ENCODE data around the gene NPR3. TPM values are rescaled to one million over a fixed set of nuclear protein-coding genes. Genes with fewer than 3 reads are reported as not detected.

The NPR3 gene
- total RNA-seq, 1 donor from 2014 or later = 1.4 TPM

DNA sequence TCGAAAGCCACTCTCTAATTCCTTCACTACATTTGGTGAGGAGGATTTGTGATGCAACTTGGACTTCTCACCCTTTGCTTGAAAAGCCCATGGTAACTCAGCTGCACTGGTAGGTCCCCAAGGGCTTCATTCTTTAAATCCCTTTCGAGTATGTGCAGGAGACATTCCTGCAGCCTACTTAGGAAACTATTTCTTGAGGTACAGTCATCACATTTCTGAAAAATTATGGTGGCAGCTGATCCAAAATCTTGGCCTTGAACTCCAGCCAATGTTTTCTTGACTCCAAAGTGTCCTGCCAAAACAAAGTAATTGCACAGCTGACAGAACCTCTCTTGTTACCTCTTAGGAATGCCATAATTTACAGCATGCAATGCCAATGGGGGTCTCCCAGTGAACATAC, 99.7 kb downstream of the NPR3 start:
- DNase-seq (ENCODE audit: low spot score) = no peak

DNA sequence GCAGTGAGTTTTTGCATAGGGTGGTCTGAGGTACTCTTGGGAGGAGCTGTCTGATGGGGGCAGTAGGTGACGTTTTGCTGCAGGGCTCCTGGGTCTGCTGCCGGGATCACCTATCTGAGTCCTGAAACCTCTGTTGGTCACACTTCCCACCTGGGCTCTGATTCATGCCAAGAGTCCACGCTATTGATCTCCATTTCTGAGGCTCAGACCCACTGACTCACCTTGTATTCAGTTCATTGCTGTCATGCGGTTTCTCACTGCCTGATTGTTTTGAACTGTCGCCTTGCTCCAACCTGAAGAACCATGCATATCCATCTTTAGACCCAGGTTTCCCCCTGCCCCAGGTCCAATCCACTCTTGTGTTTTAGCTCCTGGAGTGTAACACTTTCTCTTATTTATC, 101.3 kb downstream of the NPR3 start:
- DNase-seq (ENCODE audit: low spot score) = no peak

DNA sequence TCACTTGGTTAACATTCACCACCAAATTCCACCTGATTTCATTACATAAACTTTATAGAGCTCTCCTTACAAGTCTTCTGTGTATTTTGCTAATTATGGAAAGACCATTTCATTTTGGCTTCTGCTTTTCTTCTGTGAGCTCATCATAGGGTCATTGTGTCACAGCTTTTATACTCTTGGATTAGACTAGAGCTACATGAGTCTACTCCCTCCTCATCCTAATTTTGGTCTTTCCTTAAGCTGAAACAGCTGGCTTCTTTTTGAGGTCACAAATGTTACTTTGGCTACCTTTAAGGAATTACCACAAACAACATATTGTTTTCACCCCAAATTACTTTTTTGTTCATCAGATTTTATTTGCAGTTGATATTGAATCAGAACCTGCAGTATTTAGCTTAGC, 103.0 kb downstream of the NPR3 start:
- DNase-seq (ENCODE audit: low spot score) = no peak

DNA sequence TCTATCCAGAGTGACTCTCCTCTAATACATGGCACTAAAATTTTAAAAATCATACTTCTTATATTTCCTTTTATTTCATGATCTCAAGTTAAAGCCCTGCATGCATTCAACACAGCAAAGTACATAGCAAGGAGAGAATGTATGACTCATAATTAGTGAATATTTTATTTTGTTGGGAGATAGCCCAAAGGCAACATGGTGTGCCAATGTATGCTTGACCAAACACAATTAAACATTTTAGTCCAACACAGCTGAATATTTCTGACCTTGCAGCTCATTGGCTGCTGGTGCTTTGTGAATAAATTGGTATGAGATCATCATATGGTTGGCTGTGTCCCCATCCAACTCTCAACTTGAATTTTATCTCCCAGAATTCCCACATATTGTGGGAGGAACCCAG, 103.5 kb downstream of the NPR3 start:
- no peak for DNase-seq (ENCODE audit: low spot score)

DNA sequence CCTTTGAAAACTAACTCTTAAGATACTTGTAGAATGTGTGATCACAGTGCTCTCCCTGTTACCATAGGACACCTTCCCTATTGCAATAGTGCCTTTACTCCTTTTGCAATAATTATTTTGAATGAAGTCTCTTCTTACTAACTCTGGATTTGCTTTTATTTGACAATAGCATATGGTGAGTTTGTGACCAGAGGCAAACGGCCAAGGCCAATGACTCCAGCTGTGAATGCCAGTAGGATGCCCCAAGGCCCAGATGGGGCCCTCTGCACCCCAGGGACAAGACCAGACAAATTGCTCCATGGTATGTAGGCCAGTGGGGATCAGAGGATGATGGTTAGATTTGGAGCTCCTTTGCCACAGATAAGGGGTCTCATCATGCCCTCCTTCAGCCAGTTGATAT, 116.9 kb downstream of the NPR3 start:
- DNase-seq (ENCODE audit: low spot score) = no peak

DNA sequence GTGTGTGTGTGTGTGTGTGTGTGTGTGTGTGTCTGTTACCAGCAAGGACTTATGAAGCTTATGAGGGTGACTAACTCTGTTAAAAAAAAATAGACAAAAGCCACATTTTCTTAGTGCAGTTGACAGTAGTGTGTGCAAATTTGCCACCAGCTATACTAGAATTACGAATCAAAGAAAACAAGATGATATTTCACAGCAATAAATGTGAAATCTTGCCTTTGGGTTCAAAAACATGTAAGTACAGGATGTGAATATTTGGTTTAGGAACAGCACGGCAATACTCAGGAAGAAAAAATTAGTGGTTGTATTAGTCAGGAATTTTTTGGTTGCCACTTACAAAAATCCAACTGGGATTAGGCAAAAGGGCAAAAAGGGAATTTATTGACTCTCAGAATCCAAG, 117.4 kb downstream of the NPR3 start:
- DNase-seq (ENCODE audit: low spot score) = no peak

DNA sequence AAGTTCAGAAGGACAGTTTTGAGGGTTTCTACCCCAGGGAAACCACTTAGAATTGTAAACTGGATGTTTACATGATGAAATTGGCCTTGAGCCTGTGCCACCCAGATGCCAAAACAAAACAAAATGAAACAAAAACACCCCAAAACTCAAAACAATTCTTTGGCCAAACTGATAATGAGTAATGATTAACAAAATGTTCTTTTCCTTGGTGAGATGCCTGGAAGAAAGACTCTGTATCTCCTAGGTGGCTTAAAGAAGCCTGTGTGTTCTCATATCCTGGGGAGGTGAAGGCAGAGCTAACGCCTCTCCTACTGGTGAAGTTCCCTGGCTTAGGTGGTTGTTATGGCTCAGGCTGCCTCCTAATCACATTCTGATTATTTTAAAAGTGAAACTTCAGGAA, 120.5 kb downstream of the NPR3 start:
- no peak for DNase-seq (ENCODE audit: low spot score)

DNA sequence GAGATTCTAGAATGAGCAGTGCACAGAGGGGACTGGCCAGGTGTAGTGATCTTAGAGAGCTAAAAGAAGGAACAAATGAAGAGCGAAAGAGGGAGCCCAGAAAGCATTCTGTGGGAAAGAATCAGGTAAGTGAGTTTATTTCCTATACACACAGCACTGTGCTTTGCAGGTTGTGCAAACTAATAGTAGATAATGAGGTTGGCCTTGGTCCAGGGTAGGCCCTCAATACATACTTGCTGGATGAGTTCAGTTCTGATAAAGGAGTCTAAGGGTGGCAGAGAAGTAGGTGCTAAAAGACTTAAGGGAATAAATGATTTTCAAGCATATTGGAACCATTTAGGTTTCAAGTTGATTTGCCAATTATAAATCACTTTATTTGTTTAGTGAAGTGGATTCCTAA, 122.0 kb downstream of the NPR3 start:
- DNase-seq (ENCODE audit: low spot score) = no peak

DNA sequence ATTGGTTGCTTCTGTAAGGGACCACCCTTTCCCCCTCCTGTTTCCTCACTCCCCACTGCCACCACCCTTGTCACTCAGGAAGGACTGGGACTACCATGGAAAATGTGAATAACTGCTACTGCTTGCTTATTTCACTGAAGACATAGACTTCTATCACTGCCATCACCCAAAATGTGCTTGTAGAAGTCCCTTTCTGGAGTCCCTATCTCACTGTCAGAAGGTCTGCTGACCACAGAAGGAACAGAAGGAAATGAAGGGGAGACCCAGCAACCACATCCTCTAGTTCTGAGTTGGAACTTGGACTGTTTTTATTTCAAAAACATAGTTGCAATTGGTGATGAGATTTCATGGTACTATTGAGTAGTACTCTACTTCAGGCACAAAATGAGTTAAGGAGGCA, 122.5 kb downstream of the NPR3 start:
- DNase-seq (ENCODE audit: low spot score) = no peak

DNA sequence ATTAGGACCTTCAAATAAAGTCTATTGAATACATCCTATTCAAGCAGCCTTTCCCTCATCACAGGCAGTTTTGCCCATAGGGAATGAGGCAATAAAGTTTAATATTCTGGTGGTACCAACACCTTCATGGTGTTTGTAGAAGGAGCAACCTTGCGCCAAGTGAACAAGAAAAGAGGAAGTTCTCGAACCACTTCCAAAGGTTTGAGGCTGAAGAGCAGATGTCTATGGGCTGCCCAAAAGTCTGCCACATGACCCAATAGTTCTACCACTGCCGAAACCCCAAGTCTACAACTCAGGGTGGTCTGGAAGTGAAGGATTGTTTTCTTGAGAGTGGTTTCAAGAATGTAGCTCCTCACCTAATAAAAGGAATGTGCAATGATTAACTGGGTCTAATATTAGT, 123.1 kb downstream of the NPR3 start:
- no peak for DNase-seq (ENCODE audit: low spot score)

DNA sequence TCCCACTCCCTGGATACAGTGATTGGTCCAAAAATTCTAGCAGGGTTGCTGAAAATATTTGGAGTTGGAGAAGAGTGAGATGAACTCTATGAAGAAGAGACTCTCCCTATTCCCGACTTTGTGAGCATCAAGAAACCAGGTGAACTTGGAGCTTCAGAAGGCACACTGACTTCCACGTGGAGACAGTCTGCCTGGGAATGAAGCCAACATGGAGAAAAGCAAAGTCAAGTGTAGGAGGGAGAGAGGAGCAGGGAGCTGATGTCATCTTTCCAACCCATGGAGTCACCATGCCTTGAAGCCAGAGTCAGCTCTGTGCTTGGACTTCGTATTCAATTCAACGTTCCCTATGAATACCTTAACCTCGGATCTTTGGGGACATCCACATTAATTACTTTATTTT, 125.1 kb downstream of the NPR3 start:
- DNase-seq (ENCODE audit: low spot score) = no peak

DNA sequence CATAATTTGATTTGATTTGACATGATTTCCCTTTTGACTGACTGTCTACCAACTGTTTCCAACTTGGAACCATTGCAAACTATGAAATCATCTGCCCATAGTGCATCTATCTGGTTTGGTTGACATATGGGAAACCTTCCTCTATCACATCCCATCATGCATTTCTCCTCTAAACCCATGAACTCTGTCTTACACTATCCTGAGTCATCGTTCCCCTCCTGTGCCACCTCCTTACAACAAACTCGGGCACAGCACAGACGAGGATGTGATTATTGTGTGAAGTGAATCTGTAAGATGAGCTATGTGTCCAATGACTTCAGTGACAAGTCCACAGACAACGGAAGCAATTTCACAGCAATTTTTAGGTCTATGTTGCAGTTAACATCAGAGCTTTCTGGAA, 126.1 kb downstream of the NPR3 start:
- no peak for DNase-seq (ENCODE audit: low spot score)

DNA sequence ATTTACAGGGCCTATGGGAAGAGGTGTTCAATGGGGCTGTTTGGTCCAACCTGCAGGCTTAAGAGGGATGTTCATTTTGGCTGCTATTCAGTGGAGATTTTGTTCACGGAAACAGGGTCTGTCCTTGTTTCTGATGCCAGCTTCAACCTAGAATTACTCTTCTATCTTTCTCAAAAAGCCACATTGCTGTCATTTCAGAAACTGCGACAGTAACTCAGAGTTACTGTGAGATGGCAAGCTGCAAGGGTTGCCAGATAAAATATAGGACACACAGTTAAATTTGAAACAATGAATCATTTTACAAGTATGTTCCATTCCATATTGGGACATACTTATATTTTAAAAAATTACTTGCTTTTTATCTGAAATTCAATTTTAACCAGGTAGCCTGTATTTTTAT, 128.0 kb downstream of the NPR3 start:
- DNase-seq (ENCODE audit: low spot score) = no peak

DNA sequence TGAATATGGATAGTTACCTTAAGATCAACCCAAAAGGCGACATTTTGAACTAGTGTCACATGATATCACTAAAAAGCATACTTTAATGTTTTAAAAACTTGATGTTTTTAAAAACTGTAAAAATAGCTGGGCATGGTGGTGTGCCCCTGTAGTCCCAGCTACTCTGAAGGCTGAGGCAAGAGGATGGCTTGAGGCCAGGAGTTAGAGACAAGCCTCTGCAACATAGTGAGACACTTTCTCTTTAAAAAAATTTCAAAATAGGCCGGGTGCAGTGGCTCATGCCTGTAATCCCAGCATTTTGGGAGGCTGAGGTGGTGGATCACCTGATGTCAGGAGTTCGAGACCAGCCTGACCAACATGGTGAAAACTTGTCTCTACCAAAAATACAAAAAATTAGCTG, 129.5 kb downstream of the NPR3 start:
- DNase-seq (ENCODE audit: low spot score) = no peak

Other genes starting within 250 kb of the NPR3 start
- gene SUB1, start 125.8 kb upstream of the NPR3 start, total RNA-seq = 138 TPM

Data from ureter (tissue), 1 donor.